GM18519 (cell line): ENCODE data around the gene GORASP1.
"Not testable (repeated sequence)": the region's sequence is repeated elsewhere in the genome, so short reads cannot be mapped to it uniquely, and the experiment has no call there.

ENCODE experiments used
- ATAC-seq: cut with Tn5 transposase; IDR thresholded peaks from one replicate; pipeline ENCODE4 v1.9.1; 2021; ENCODE audit warnings: mild to moderate bottlenecking, moderate library complexity; ENCODE audit not compliant: unreplicated experiment, low FRiP score

Gene GORASP1

GRCh38 chr3:39075910-39076309 is 31.5 kb downstream of the GORASP1 start:
- no peak for ATAC-seq

GRCh38 chr3:39068556-39068955 is 38.9 kb downstream of the GORASP1 start:
- no peak for ATAC-seq

GRCh38 chr3:39067286-39067685 is 40.1 kb downstream of the GORASP1 start:
- ATAC-seq: no peak

- peak; percentile 97 for ATAC-seq
Measured at GRCh38 chr3:39065197-39065596, 42.2 kb downstream of the GORASP1 start.

- ATAC-seq: no peak
Measured at GRCh38 chr3:39064646-39065045, 42.8 kb downstream of the GORASP1 start.

- ATAC-seq: no peak
Measured at GRCh38 chr3:39063143-39063542, 44.3 kb downstream of the GORASP1 start.

GRCh38 chr3:39062180-39062579 is 45.2 kb downstream of the GORASP1 start:
- no peak for ATAC-seq

GRCh38 chr3:39061228-39061627 is 46.2 kb downstream of the GORASP1 start:
- not testable (repeated sequence) for ATAC-seq

- ATAC-seq: no peak
Measured at GRCh38 chr3:39056151-39056550, 51.3 kb downstream of the GORASP1 start.

GRCh38 chr3:39053696-39054095 is 53.7 kb downstream of the GORASP1 start:
- no peak for ATAC-seq

GRCh38 chr3:39052583-39052982 is 54.8 kb downstream of the GORASP1 start:
- no peak for ATAC-seq

- ATAC-seq: peak; percentile 94
Measured at GRCh38 chr3:39051649-39052561, 55.5 kb downstream of the GORASP1 start, which contains the start of the genes SCN11A and WDR48. Gene SCN11A (minus strand): TSS chr3:39051944. CDS start chr3:38950362, 101,582 bp downstream. Gene WDR48 (plus strand): TSS chr3:39052016. CDS start chr3:39052026, 10 bp downstream.

GRCh38 chr3:39050029-39050428 is 57.4 kb downstream of the GORASP1 start:
- ATAC-seq: no peak
